ENCODE measurements around the gene SYT15. TPM values are rescaled to one million over a fixed set of nuclear protein-coding genes. Genes with fewer than 3 reads are reported as not detected.

The SYT15 gene
- total and polyA plus RNA-seq, 2 donors (not counting 1 experiment from before 2014, with no cell fraction given) = 0.18 to 0.94 TPM

DNA sequence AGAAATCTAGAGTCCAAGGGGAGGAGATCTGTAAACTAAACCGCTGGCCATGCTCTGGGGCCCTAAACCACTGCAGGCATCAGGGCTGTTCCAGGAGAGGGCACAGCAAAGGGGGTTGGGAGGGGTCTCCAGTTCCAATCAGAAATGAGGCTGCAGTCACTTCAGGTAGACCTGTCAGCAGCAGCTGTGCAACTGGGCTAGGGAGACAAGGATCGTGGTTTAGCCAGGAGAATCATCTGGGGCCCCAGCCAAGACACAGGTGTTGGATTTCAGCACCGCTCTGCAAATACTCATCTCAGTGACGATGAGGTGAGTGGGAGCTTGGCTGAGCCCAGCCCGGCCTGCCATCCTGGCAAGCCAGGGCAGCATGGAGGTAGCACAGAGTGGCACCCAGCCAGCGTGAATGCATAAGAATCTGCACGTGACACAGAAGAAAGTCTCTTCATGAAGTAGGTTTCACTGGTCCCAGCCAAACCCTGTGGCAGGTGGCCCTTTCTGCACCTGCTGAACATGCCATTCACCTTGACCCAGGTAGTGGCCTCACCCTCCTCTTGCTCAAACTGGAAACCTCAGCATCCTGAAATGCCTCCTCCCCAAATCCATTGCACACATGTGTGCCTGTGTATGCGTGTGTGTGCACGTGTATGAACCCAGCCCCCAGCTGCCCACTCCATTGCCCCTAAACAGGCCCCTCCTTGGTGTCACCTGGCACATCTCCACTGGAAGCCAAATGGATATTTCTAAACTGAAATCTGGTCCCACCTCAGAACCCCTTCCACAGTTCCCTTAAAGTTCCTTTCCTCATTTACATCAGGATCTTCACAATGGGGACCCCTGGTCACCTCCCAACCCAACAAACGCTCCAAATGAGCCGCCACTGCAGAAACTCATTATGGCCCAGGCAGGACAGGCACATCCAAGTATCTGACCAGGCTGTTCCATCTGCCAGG is 32.1 kb upstream of the SYT15 start:
- no peak overlapping the region for H3K4me3 ChIP-seq (ENCODE audit: control extremely low read depth in 1 of 5, extremely low read depth in 1 of 5, insufficient read depth in 1 of 5, low read depth in 2 of 5, low read length in 4 of 5)
- intact Hi-C loops (cut with micrococcal nuclease) = no loop called here
- H3K4me1 ChIP-seq (ENCODE audit: control insufficient read depth in 2 of 2, insufficient read depth in 2 of 2, low read length in 2 of 2) = no peaks in the 10 kb centered on the region
- ATAC-seq (ENCODE audit: low read depth) = no peak
- no peak overlapping the region for H3K9ac ChIP-seq (ENCODE audit: low read length)
- no peaks in the 10 kb centered on the region for H3K4me1 Mint-ChIP-seq
- H3K79me2 ChIP-seq (ENCODE audit: control insufficient read depth, insufficient read depth, low read length) = no peaks in the 10 kb centered on the region
- no peak overlapping the region for H3K4me2 ChIP-seq (replicated peaks; ENCODE audit: low read depth, low read length, poor library complexity, severe bottlenecking)
- no peak overlapping the region for H2AFZ ChIP-seq (ENCODE audit: insufficient read depth, low read depth, low read length, poor library complexity, severe bottlenecking)
- no peak overlapping the region for H3K27ac Mint-ChIP-seq
- H3K9me3 ChIP-seq (ENCODE audit: control extremely low read depth in 1 of 3, control insufficient read depth in 2 of 3, insufficient read depth in 1 of 3, low read length in 2 of 3) = no peaks in the 10 kb centered on the region
- H3K27me3 ChIP-seq (replicated peaks in 1 of 4; ENCODE audit: control extremely low read depth in 1 of 4, control insufficient read depth in 3 of 4, insufficient read depth in 4 of 4, low read length in 3 of 4) = peaks cover 0 to 6% (median 3%) of the 10 kb centered on the region in 4 experiments
- H3K9me3 Mint-ChIP-seq (ENCODE audit: insufficient read depth) = no peaks in the 10 kb centered on the region
- H3K27me3 Mint-ChIP-seq = peaks cover 28% of the 10 kb centered on the region
- H3K4me3 Mint-ChIP-seq = no peak overlapping the region
- DNase-seq = no peak
- WGBS (ENCODE audit: insufficient coverage) = 85% methylated on average over 11 of the region's 11 CpGs
- no peaks in the 10 kb centered on the region for H4K20me1 ChIP-seq (ENCODE audit: control insufficient read depth, insufficient read depth, low read length, poor library complexity, severe bottlenecking)
- ChIA-PET POLR2A (no interaction called here), CTCF (no interaction called here)
- no peak for TF ChIP-seq EZH2 (IDR thresholded peaks at IDR 0.05; ENCODE audit: borderline replicate concordance, insufficient read depth, low read depth, low read length, poor library complexity, severe bottlenecking)
- TF ChIP-seq, protein P1, sequence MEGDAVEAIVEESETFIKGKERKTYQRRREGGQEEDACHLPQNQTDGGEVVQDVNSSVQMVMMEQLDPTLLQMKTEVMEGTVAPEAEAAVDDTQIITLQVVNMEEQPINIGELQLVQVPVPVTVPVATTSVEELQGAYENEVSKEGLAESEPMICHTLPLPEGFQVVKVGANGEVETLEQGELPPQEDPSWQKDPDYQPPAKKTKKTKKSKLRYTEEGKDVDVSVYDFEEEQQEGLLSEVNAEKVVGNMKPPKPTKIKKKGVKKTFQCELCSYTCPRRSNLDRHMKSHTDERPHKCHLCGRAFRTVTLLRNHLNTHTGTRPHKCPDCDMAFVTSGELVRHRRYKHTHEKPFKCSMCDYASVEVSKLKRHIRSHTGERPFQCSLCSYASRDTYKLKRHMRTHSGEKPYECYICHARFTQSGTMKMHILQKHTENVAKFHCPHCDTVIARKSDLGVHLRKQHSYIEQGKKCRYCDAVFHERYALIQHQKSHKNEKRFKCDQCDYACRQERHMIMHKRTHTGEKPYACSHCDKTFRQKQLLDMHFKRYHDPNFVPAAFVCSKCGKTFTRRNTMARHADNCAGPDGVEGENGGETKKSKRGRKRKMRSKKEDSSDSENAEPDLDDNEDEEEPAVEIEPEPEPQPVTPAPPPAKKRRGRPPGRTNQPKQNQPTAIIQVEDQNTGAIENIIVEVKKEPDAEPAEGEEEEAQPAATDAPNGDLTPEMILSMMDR (IDR thresholded peaks at IDR 0.05) = no peak
- H3K27ac ChIP-seq (ENCODE audit: low read length in 2 of 2) = no peak overlapping the region
- no peaks in the 10 kb centered on the region for H3K36me3 ChIP-seq (replicated peaks in 1 of 2; ENCODE audit: control extremely low read depth in 1 of 2, control insufficient read depth in 1 of 2, extremely low read depth in 1 of 2, insufficient read depth in 2 of 2, low read length in 1 of 2)
